ENCODE data around the gene LEFTY1.

DNA sequence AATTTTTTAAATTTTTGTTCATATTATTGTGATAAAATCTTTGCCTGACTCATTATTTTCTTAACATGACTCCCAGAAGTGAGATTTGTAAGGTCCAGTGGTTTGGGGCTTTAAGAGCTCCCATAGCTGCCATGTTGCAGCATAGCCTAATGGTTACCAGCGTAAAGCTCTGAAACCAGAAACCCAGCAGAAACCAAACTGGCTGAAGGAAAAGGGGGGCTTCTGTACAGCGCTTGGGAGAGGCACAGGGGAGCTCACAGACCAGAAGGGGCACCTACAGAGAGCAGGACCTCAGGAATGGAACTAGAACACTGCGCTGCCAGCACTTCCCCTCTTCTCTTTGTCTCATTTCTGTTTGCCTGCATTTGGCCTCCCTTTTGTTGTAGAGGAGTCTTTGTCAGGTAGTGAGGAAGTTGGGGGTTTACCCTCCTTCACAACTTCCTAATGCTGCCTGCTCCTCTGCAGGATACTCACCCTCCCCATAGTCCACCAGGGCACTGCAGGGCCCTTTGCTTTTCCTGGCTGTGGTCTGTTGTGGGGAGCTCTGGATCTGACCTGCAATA is 37.7 kb upstream of the LEFTY1 start:
- TF ChIP-seq RAD21 (IDR thresholded peaks at IDR 0.05) (no peak), SP1 (IDR thresholded peaks at IDR 0.05) (no peak), JUND (IDR thresholded peaks at IDR 0.05) (no peak), HNF4A (conservative IDR thresholded peaks at IDR 0.05) (no peak), TAF1 (conservative IDR thresholded peaks at IDR 0.05) (no peak), GABPA (IDR thresholded peaks at IDR 0.05 in 1 of 2, conservative IDR thresholded peaks at IDR 0.05 in 1 of 2) (no peak), NR2F2 (IDR thresholded peaks at IDR 0.05) (no peak), RXRA (IDR thresholded peaks at IDR 0.05) (no peak)
- TF ChIP-seq, protein P1, sequence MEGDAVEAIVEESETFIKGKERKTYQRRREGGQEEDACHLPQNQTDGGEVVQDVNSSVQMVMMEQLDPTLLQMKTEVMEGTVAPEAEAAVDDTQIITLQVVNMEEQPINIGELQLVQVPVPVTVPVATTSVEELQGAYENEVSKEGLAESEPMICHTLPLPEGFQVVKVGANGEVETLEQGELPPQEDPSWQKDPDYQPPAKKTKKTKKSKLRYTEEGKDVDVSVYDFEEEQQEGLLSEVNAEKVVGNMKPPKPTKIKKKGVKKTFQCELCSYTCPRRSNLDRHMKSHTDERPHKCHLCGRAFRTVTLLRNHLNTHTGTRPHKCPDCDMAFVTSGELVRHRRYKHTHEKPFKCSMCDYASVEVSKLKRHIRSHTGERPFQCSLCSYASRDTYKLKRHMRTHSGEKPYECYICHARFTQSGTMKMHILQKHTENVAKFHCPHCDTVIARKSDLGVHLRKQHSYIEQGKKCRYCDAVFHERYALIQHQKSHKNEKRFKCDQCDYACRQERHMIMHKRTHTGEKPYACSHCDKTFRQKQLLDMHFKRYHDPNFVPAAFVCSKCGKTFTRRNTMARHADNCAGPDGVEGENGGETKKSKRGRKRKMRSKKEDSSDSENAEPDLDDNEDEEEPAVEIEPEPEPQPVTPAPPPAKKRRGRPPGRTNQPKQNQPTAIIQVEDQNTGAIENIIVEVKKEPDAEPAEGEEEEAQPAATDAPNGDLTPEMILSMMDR (IDR thresholded peaks at IDR 0.05; ENCODE audit: low read depth, low read length, missing input control): no peak
- TF ChIP-seq, protein P2, sequence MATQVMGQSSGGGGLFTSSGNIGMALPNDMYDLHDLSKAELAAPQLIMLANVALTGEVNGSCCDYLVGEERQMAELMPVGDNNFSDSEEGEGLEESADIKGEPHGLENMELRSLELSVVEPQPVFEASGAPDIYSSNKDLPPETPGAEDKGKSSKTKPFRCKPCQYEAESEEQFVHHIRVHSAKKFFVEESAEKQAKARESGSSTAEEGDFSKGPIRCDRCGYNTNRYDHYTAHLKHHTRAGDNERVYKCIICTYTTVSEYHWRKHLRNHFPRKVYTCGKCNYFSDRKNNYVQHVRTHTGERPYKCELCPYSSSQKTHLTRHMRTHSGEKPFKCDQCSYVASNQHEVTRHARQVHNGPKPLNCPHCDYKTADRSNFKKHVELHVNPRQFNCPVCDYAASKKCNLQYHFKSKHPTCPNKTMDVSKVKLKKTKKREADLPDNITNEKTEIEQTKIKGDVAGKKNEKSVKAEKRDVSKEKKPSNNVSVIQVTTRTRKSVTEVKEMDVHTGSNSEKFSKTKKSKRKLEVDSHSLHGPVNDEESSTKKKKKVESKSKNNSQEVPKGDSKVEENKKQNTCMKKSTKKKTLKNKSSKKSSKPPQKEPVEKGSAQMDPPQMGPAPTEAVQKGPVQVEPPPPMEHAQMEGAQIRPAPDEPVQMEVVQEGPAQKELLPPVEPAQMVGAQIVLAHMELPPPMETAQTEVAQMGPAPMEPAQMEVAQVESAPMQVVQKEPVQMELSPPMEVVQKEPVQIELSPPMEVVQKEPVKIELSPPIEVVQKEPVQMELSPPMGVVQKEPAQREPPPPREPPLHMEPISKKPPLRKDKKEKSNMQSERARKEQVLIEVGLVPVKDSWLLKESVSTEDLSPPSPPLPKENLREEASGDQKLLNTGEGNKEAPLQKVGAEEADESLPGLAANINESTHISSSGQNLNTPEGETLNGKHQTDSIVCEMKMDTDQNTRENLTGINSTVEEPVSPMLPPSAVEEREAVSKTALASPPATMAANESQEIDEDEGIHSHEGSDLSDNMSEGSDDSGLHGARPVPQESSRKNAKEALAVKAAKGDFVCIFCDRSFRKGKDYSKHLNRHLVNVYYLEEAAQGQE (IDR thresholded peaks at IDR 0.05): no peak
- TF ChIP-seq, protein P3, sequence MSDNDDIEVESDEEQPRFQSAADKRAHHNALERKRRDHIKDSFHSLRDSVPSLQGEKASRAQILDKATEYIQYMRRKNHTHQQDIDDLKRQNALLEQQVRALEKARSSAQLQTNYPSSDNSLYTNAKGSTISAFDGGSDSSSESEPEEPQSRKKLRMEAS (IDR thresholded peaks at IDR 0.05): no peak
- TF ChIP-seq, protein P4, sequence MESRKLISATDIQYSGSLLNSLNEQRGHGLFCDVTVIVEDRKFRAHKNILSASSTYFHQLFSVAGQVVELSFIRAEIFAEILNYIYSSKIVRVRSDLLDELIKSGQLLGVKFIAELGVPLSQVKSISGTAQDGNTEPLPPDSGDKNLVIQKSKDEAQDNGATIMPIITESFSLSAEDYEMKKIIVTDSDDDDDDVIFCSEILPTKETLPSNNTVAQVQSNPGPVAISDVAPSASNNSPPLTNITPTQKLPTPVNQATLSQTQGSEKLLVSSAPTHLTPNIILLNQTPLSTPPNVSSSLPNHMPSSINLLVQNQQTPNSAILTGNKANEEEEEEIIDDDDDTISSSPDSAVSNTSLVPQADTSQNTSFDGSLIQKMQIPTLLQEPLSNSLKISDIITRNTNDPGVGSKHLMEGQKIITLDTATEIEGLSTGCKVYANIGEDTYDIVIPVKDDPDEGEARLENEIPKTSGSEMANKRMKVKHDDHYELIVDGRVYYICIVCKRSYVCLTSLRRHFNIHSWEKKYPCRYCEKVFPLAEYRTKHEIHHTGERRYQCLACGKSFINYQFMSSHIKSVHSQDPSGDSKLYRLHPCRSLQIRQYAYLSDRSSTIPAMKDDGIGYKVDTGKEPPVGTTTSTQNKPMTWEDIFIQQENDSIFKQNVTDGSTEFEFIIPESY (IDR thresholded peaks at IDR 0.05): no peak
